ENCODE data around the gene ELAVL1.

The ELAVL1 gene

DNA sequence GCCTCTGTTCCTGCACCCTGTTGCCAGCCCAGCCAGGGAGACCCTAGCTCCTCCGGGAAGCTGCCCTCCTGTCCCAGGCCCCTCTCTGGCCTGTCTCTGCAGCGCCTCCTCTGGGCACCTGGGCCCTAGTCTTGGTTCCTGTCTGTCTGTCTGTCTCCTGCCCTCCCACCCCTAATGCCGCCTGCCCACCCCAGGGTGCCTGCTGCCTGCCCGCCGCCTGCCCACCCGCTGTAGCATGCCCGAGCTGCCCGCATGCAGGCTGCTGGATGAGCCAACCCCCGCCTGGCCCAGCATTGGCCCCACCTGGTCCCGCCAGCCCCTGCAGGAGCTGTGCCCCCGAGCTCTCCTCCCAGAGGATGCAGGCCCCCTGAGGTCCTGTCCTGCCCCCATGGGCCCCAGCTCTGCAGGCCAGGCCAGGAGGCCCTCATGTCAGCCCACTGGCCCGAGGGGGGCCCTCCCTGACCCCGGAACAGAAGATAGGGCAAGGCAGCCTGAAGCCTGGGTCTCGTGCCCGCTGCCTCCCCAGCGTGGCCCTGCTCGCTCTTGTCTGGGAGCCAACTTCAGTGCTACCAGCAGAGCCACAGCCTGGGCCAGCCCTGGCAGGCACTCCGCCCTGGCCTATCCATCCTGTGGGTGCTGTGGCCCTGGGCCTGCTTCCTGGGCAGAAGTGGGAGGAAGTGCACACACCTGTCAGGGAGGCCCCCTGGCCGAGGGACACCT lies 96.5 kb downstream of the ELAVL1 start:
- DNase-seq = no peak

Data from CD4-positive, alpha-beta T cell treated with Interferon gamma for 1 hour (primary cell).